Embryonic facial prominence (tissue), 1 donor: ENCODE data around the gene CCDC182.

ENCODE experiments used
- DNase-seq: peaks from one replicate; pipeline ENCODE4 v3.0.0-alpha.2; 2016; ENCODE audit errors: extremely low spot score

Gene CCDC182

GRCh38 chr17:57697891-57698711 is 47.0 kb downstream of the CCDC182 start:
- no peak for DNase-seq

GRCh38 chr17:57697197-57697596 is 47.9 kb downstream of the CCDC182 start:
- no peak for DNase-seq

GRCh38 chr17:57696050-57696449 is 49.0 kb downstream of the CCDC182 start:
- no peak for DNase-seq
